Measurements from ENCODE around the gene ITPR1. TPM values are rescaled to one million over a fixed set of nuclear protein-coding genes. Genes with fewer than 3 reads are reported as not detected.

The ITPR1 gene
- total RNA-seq = 116 and 143 TPM in 2 replicates

DNA sequence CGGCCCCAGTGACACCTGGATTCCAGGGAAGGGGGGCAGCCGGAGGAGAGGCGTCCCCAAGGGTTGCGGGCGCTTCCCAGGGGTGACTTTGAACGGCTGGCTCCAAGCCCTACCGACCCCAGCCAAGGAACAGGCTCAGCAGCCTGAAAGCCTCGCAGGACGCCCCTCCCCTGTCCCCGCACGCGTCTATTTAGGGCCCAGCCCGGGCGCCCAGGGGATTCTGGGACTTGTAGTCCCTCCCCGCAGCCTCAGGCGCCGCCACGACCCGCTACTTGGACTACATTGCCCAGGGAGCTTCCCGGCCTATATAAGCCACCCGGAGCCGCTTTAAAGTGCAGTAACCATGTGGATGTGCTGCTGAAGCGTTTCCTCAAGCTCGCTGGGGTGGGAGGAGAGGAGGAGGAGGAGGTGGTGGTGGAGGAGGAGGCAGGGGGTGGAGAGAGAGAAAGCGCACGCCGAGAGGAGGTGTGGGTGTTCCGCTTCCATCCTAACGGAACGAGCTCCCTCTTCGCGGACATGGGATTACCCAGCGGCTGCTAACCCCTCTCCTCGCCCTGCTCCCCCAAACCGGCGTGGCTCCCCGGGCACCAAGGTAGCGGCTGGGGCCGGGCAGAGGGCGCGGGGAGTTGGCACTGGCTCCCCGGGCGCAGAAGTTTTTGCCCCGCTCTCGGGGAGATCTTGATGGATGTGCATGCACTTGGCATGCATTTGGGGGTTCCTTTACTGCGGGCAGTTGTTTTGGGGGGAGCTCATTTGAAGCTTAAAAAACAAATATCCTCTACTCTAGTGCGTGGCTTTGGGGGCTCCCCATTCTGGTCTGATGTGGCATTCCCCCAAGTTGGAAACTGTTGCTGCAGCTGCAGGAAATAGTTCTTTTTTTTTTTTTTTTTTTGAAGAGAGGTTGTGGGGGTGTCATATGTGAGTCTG, at the start of gene ITPR1:
ITPR1 (plus strand) TSS at position 335 of the 927 bp plus-strand sequence. CDS start 23,144 bp downstream, outside the sequence.
- peak within 1 kb of the TSS; percentile 93 for H3K4me3 Mint-ChIP-seq
- peaks cover 49% of the 10 kb centered on the region for H3K4me1 Mint-ChIP-seq
- intact Hi-C loops (cut with micrococcal nuclease) = loop anchor here (1.0 to 10.0 kb wide), 13 partner anchors 11 to 1366 kb away; partner anchors contain the start of genes ARL8B, EDEM1, SETMAR and SUMF1
- POLR2A ChIA-PET = interaction anchor here (0.6 to 6.2 kb wide), 44 partner anchors 12 to 1370 kb away, joined by 3 to 288 read pairs (median 4); partner anchors contain the start of genes CRBN, EDEM1 and SUMF1
- peak within 1 kb of the TSS; percentile 92 for H3K27ac Mint-ChIP-seq
- H3K36me3 Mint-ChIP-seq (ENCODE audit: low read depth) = peaks cover 37% of the 10 kb centered on the region
- no peaks in the 10 kb centered on the region for H3K27me3 Mint-ChIP-seq
- CTCF ChIA-PET = interaction anchor here (0.9 to 3.7 kb wide), 6 partner anchors 10 to 142 kb away, joined by 3 to 14 read pairs (median 8); no protein-coding TSS in a partner anchor
- no peaks in the 10 kb centered on the region for H3K9me3 Mint-ChIP-seq
- TF ChIP-seq, protein P1, sequence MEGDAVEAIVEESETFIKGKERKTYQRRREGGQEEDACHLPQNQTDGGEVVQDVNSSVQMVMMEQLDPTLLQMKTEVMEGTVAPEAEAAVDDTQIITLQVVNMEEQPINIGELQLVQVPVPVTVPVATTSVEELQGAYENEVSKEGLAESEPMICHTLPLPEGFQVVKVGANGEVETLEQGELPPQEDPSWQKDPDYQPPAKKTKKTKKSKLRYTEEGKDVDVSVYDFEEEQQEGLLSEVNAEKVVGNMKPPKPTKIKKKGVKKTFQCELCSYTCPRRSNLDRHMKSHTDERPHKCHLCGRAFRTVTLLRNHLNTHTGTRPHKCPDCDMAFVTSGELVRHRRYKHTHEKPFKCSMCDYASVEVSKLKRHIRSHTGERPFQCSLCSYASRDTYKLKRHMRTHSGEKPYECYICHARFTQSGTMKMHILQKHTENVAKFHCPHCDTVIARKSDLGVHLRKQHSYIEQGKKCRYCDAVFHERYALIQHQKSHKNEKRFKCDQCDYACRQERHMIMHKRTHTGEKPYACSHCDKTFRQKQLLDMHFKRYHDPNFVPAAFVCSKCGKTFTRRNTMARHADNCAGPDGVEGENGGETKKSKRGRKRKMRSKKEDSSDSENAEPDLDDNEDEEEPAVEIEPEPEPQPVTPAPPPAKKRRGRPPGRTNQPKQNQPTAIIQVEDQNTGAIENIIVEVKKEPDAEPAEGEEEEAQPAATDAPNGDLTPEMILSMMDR (IDR thresholded peaks at IDR 0.05) = no peak
- ATAC-seq (ENCODE audit: low read depth) = peak; percentile 88
- DNase-seq = peak; percentile 92

DNA sequence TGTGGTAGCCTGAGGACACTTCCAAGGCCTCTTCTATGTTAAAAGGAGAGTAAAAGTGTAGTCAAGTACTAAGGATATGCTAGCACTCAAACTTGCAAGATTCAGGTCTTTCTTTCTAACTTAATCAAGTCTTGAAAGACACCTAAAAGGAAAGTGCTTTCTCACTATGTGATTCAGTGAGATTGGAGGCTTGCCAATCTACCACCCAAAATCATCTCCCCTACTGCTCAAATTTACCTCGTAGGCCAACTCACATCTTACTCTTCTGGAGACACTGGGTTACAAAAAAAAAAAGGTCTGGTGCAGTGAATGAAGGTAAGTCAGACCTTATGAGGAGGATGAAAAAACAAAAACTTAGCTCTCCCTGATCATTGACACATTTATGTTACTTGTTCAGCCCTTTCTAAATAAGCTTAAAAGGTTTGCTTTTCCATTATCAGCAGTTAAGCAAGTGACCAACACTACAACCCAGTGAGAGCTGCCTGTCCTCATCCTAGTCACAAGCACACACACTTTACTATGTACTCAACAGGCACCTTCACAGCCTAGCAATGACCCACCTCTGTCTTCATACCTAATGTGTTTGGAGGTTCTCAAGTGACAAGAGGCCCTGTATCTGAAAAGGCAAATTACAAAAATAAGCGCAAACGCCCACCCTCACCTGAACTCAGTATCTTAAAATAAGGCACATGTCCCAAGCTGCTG, 45.7 kb upstream of the ITPR1 start:
- Mint-ChIP-seq H3K27ac (no peak overlapping the region), H3K9me3 (no peaks in the 10 kb centered on the region), H3K27me3 (no peaks in the 10 kb centered on the region), H3K4me3 (no peak overlapping the region), H3K36me3 (ENCODE audit: low read depth) (peaks cover 75% of the 10 kb centered on the region), H3K4me1 (no peaks in the 10 kb centered on the region)
- intact Hi-C loops (cut with micrococcal nuclease) = no loop called here
- POLR2A ChIA-PET = no interaction called here
- TF ChIP-seq, protein P1 (IDR thresholded peaks at IDR 0.05) = no peak
- CTCF ChIA-PET = interaction anchor here (0.6 kb wide), 1 partner anchor 1276 kb away, joined by 5 read pairs; no protein-coding TSS in a partner anchor
- DNase-seq (no peak), ATAC-seq (ENCODE audit: low read depth) (no peak)

- Mint-ChIP-seq H3K4me1 (no peaks in the 10 kb centered on the region), H3K9me3 (no peaks in the 10 kb centered on the region), H3K36me3 (ENCODE audit: low read depth) (peaks cover 77% of the 10 kb centered on the region), H3K4me3 (no peak overlapping the region), H3K27me3 (no peaks in the 10 kb centered on the region), H3K27ac (no peak overlapping the region)
- TF ChIP-seq, protein P1 (IDR thresholded peaks at IDR 0.05) = no peak
- ATAC-seq (ENCODE audit: low read depth) = no peak
- ChIA-PET CTCF (interaction anchor here (0.6 kb wide), 1 partner anchor 1277 kb away, joined by 5 read pairs; no protein-coding TSS in a partner anchor), POLR2A (no interaction called here)
- DNase-seq = no peak
- intact Hi-C loops (cut with micrococcal nuclease) = no loop called here
These were observed 45.0 kb upstream of the ITPR1 start for GRCh38 chr3:4448187-4448586.

GRCh38 chr3:4449043-4449805, 43.9 kb upstream of the ITPR1 start:
- CTCF ChIA-PET = no interaction called here

More at GRCh38 chr3:4449043-4449805, 43.9 kb upstream of the ITPR1 start:
- H3K4me1 Mint-ChIP-seq = peaks cover 2% of the 10 kb centered on the region
- H3K27me3 Mint-ChIP-seq = no peaks in the 10 kb centered on the region
- intact Hi-C loops (cut with micrococcal nuclease) = no loop called here
- DNase-seq = no peak
- no peak overlapping the region for H3K27ac Mint-ChIP-seq
- ATAC-seq (ENCODE audit: low read depth) = no peak
- TF ChIP-seq, protein P1 (IDR thresholded peaks at IDR 0.05) = no peak
- H3K4me3 Mint-ChIP-seq = no peak overlapping the region
- H3K9me3 Mint-ChIP-seq = no peaks in the 10 kb centered on the region
- peaks cover 73% of the 10 kb centered on the region for H3K36me3 Mint-ChIP-seq (ENCODE audit: low read depth)
- POLR2A ChIA-PET = no interaction called here

All from activated B cell treated with CpG ODN at 0.5 μM for 24 hours (primary cell).